Measurements from ENCODE around the gene COLQ.

DNA sequence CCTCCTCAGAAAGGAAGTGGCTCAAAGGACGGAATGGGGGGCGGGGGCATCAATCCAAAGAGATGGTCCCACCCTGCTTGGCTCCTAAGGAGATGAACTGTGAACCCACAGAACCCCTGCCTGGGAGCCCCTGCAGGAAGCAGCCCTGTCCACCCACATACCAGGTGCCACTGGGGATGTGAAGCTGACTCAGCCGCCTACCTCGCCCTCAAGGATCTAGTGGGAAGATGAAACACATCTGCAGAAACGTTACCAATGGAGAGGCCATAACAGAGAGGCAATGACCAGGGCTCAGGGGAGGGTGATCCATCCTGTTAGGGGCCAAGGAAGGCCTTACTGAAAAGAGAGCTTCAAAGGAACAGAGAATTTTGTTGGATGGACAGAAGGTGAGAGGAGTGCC is 59.1 kb downstream of the COLQ start:
- TF ChIP-seq EZH2phosphoT487 (IDR thresholded peaks at IDR 0.05; ENCODE audit: insufficient read depth, low read depth): no peak
- TF ChIP-seq EZH2 (IDR thresholded peaks at IDR 0.05; ENCODE audit: insufficient read depth, poor library complexity, severe bottlenecking): no peak
